Neural crest cell (in vitro differentiated cells): ENCODE measurements around the gene LILRA2. TPM values are rescaled to one million over a fixed set of nuclear protein-coding genes. Genes with fewer than 3 reads are reported as not detected.

Experiments used
- DNase-seq: peaks from one replicate; pipeline ENCODE4 v3.0.0; 2021; ENCODE audit warnings: low read depth, mixed read lengths, low spot score
- H3K27ac Mint-ChIP-seq: one replicate; pipeline ENCODE4 v1.8.0; 2021; ENCODE audit warnings: mild to moderate bottlenecking, mixed read lengths; ENCODE audit not compliant: unreplicated experiment
- H3K27me3 Mint-ChIP-seq: 2 replicates; pipeline ENCODE4 v1.8.0; 2021; ENCODE audit warnings: low read depth, mild to moderate bottlenecking, mixed read lengths
- H3K36me3 Mint-ChIP-seq: 2 replicates; pipeline ENCODE4 v1.8.0; 2021; ENCODE audit warnings: low read depth, mild to moderate bottlenecking, mixed read lengths
- H3K4me1 Mint-ChIP-seq: 2 replicates; pipeline ENCODE4 v1.8.0; 2021; ENCODE audit warnings: mixed read lengths
- H3K4me3 Mint-ChIP-seq: one replicate; pipeline ENCODE4 v1.8.0; 2021; ENCODE audit warnings: mild to moderate bottlenecking, mixed read lengths
- H3K9me3 Mint-ChIP-seq: 2 replicates; pipeline ENCODE4 v1.8.0; 2021; ENCODE audit warnings: mixed read lengths
- CTCF ChIP-seq: fragments of 200-600 bp; sonication (generic); conservative IDR thresholded peaks from 2 replicates; pipeline ENCODE4 v1.5.0; 2021; ENCODE audit warnings: antibody characterized with exemption, mild to moderate bottlenecking
- total RNA-seq: library from RNA; stranded (reverse); gene quantifications from 2 replicates; pipeline ENCODE4 v1.2.1, GENCODE V29; 2021

The LILRA2 gene
- total RNA-seq, 1 donor from 2014 or later: not detected

GRCh38 chr19:54534156-54534555, 39.4 kb upstream of the LILRA2 start:
- TF ChIP-seq CTCF: no peak
- Mint-ChIP-seq H3K36me3 (peaks cover 5% of the 10 kb centered on the region), H3K4me3 (no peak overlapping the region), H3K4me1 (no peaks in the 10 kb centered on the region), H3K9me3 (peaks cover 4% of the 10 kb centered on the region), H3K27ac (no peak overlapping the region), H3K27me3 (no peaks in the 10 kb centered on the region)
- no peak for DNase-seq

GRCh38 chr19:54535601-54536000, 38.0 kb upstream of the LILRA2 start:
- no peak for DNase-seq
- no peak for TF ChIP-seq CTCF
- Mint-ChIP-seq H3K4me3 (no peak overlapping the region), H3K9me3 (peaks cover 5% of the 10 kb centered on the region), H3K36me3 (peaks cover 5% of the 10 kb centered on the region), H3K27ac (no peak overlapping the region), H3K27me3 (no peaks in the 10 kb centered on the region), H3K4me1 (no peaks in the 10 kb centered on the region)

GRCh38 chr19:54536956-54537355, 36.6 kb upstream of the LILRA2 start:
- DNase-seq: no peak
- Mint-ChIP-seq H3K4me1 (no peaks in the 10 kb centered on the region), H3K27ac (no peak overlapping the region), H3K36me3 (peaks cover 5% of the 10 kb centered on the region), H3K4me3 (no peak overlapping the region), H3K27me3 (no peaks in the 10 kb centered on the region), H3K9me3 (peaks cover 7% of the 10 kb centered on the region)
- TF ChIP-seq CTCF: no peak

- no peak overlapping the region for H3K4me3 Mint-ChIP-seq
- H3K9me3 Mint-ChIP-seq: peaks cover 13% of the 10 kb centered on the region
- H3K36me3 Mint-ChIP-seq: peaks cover 2% of the 10 kb centered on the region
Measured at GRCh38 chr19:54541712-54542111, 31.9 kb upstream of the LILRA2 start.

GRCh38 chr19:54548806-54549205, 24.8 kb upstream of the LILRA2 start:
- no peak for DNase-seq
- TF ChIP-seq CTCF: no peak
- Mint-ChIP-seq H3K36me3 (peaks cover 8% of the 10 kb centered on the region), H3K4me1 (no peaks in the 10 kb centered on the region), H3K4me3 (no peak overlapping the region), H3K9me3 (peaks cover 10% of the 10 kb centered on the region), H3K27ac (no peak overlapping the region), H3K27me3 (no peaks in the 10 kb centered on the region)

More at GRCh38 chr19:54541712-54542111, 31.9 kb upstream of the LILRA2 start:
- no peak for DNase-seq
- Mint-ChIP-seq H3K27me3 (no peaks in the 10 kb centered on the region), H3K4me1 (no peaks in the 10 kb centered on the region), H3K27ac (no peak overlapping the region)
- TF ChIP-seq CTCF: no peak

- H3K4me3 Mint-ChIP-seq: no peak overlapping the region
- H3K9me3 Mint-ChIP-seq: peaks cover 10% of the 10 kb centered on the region
- peaks cover 8% of the 10 kb centered on the region for H3K36me3 Mint-ChIP-seq
- H3K27me3 Mint-ChIP-seq: no peaks in the 10 kb centered on the region
- TF ChIP-seq CTCF: no peak
- no peaks in the 10 kb centered on the region for H3K4me1 Mint-ChIP-seq
- no peak overlapping the region for H3K27ac Mint-ChIP-seq
- DNase-seq: no peak
Measured at GRCh38 chr19:54549224-54549623, 24.4 kb upstream of the LILRA2 start.
